Suprapubic skin (tissue), 4 donors: ENCODE measurements around the gene UNC13D.
"Not testable (repeated sequence)": the region's sequence is repeated elsewhere in the genome, so short reads cannot be mapped to it uniquely, and the experiment has no call there.

Source experiments
- EP300 ChIP-seq: sonication (generic); formaldehyde crosslinking; IDR thresholded peaks from one replicate; pipeline ENCODE4 v1.6.1; 2017; ENCODE audit warnings: antibody characterized with exemption
- POLR2A ChIP-seq, 2 donors: fragments of 450-650 bp; IDR thresholded peaks; one replicate each; pipeline ENCODE4 v1.6.1; 2017; ENCODE audit warnings: antibody characterized with exemption in 2 of 2, mild to moderate bottlenecking in 2 of 2, moderate library complexity in 2 of 2
- POLR2AphosphoS5 ChIP-seq, 3 donors: sonication (generic); formaldehyde crosslinking; IDR thresholded peaks; one replicate each; pipeline ENCODE4 v1.6.1; 2017; ENCODE audit warnings: antibody characterized with exemption in 3 of 3
- TF ChIP-seq, protein P1 (sequence below), 2 donors: fragments of 200-600 bp in 1 of 2; fragments of 450-650 bp in 1 of 2; sonication (generic) in 1 of 2; IDR thresholded peaks; one replicate each; pipeline ENCODE4 v1.5.1; 2016 to 2019; ENCODE audit warnings: antibody characterized with exemption in 2 of 2, mild to moderate bottlenecking in 1 of 2, moderate library complexity in 1 of 2

DNA sequence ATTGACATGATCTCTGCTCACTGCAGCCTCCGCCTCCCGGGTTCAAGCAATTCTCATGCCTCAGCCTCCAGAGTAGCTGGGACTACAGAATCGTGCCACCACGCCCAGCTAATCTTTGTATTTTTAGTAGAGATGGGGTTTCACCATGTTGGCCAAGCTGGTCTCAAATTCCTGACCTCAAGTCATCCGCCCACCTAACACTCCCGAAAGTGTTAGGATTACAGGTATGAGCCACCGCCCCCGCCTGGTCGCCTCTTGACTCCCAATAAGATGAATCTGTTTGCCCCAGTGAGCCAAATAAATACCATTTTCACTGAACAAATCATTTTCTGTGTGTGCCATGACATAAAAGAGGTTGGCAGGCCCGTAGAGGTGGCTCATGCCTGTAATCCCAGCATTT, 15.2 kb upstream of the UNC13D start:
- TF ChIP-seq, protein P1, sequence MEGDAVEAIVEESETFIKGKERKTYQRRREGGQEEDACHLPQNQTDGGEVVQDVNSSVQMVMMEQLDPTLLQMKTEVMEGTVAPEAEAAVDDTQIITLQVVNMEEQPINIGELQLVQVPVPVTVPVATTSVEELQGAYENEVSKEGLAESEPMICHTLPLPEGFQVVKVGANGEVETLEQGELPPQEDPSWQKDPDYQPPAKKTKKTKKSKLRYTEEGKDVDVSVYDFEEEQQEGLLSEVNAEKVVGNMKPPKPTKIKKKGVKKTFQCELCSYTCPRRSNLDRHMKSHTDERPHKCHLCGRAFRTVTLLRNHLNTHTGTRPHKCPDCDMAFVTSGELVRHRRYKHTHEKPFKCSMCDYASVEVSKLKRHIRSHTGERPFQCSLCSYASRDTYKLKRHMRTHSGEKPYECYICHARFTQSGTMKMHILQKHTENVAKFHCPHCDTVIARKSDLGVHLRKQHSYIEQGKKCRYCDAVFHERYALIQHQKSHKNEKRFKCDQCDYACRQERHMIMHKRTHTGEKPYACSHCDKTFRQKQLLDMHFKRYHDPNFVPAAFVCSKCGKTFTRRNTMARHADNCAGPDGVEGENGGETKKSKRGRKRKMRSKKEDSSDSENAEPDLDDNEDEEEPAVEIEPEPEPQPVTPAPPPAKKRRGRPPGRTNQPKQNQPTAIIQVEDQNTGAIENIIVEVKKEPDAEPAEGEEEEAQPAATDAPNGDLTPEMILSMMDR (IDR thresholded peaks at IDR 0.05) = not testable (repeated sequence)
- not testable (repeated sequence) for TF ChIP-seq POLR2A (IDR thresholded peaks at IDR 0.05); EP300; POLR2AphosphoS5 (IDR thresholded peaks at IDR 0.05)
